CD4-positive, alpha-beta T cell treated with Interleukin-4 for 1 hour (primary cell): ENCODE measurements around the gene SASH1.

Experiments
- DNase-seq, 2 donors: peaks; one replicate each; pipeline ENCODE4 v3.0.0-alpha.2; 2020 to 2022

The SASH1 gene

GRCh38 chr6:148342350-148343046, at the start of gene SASH1:
SASH1 (plus strand) TSS chr6:148342838; CDS start chr6:148343068, 230 bp downstream.
- DNase-seq: peak in 1 of 2 donors; percentile 3

GRCh38 chr6:148293181-148293995, 49.2 kb upstream of the SASH1 start:
- DNase-seq: no peak

GRCh38 chr6:148294059-148294458, 48.6 kb upstream of the SASH1 start:
- DNase-seq: no peak

- no peak for DNase-seq
These were observed 47.3 kb upstream of the SASH1 start for GRCh38 chr6:148295261-148295887.

- DNase-seq: no peak
These were observed 45.9 kb upstream of the SASH1 start for GRCh38 chr6:148296771-148297170.

- DNase-seq: no peak
These were observed 44.0 kb upstream of the SASH1 start for GRCh38 chr6:148298683-148299082.

- DNase-seq: no peak
These were observed 39.0 kb upstream of the SASH1 start for GRCh38 chr6:148303616-148304015.

- no peak for DNase-seq
These were observed 37.7 kb upstream of the SASH1 start for GRCh38 chr6:148304976-148305375.

GRCh38 chr6:148306286-148306685, 36.4 kb upstream of the SASH1 start:
- DNase-seq: no peak

- DNase-seq: no peak
These were observed 35.2 kb upstream of the SASH1 start for GRCh38 chr6:148307405-148307804.

- DNase-seq: no peak
These were observed 33.3 kb upstream of the SASH1 start for GRCh38 chr6:148309301-148309700.

- no peak for DNase-seq
These were observed 30.5 kb upstream of the SASH1 start for GRCh38 chr6:148311966-148312669.

GRCh38 chr6:148313488-148313887, 29.1 kb upstream of the SASH1 start:
- no peak for DNase-seq

- DNase-seq: no peak
These were observed 26.3 kb upstream of the SASH1 start for GRCh38 chr6:148316308-148316707.

- no peak for DNase-seq
These were observed 25.6 kb upstream of the SASH1 start for GRCh38 chr6:148317051-148317450.

GRCh38 chr6:148317739-148318138, 24.9 kb upstream of the SASH1 start:
- no peak for DNase-seq

GRCh38 chr6:148322704-148323103, 19.9 kb upstream of the SASH1 start:
- DNase-seq: no peak

GRCh38 chr6:148323344-148323743, 19.3 kb upstream of the SASH1 start:
- no peak for DNase-seq

- DNase-seq: no peak
These were observed 18.2 kb upstream of the SASH1 start for GRCh38 chr6:148324297-148324985.

- DNase-seq: no peak
These were observed 17.1 kb upstream of the SASH1 start for GRCh38 chr6:148325316-148326068.

GRCh38 chr6:148328876-148329555, 13.6 kb upstream of the SASH1 start:
- DNase-seq: no peak
